WTC11 (cell line): ENCODE data around the gene FAM168B. TPM values are rescaled to one million over a fixed set of nuclear protein-coding genes. Genes with fewer than 3 reads are reported as not detected.

Source experiments
- ATAC-seq: fragments of 200-7000 bp; cut with Tn5 transposase; 2 replicates; pipeline ENCODE4 v1.10.0; 2021; ENCODE audit warnings: mild to moderate bottlenecking, moderate library complexity
- CTCF ChIA-PET: fragments of 300-600 bp; sonication (Branson Sonifier 250); formaldehyde crosslinking; loops from one replicate; lab custom pipeline; 2021; ENCODE audit warnings: antibody characterized with exemption; lab: Charles Lee
- POLR2A ChIA-PET: fragments of 350-600 bp; sonication (Branson Sonifier 250); formaldehyde crosslinking; loops from one replicate; lab custom pipeline; 2021; ENCODE audit warnings: antibody characterized with exemption; lab: Charles Lee
- DNase-seq: peaks from one replicate; pipeline ENCODE4 v3.0.0; 2021; ENCODE audit warnings: low spot score
- H3K27ac Mint-ChIP-seq: 2 replicates; pipeline ENCODE4 v1.8.0; 2021; ENCODE audit warnings: mixed read lengths
- H3K27me3 Mint-ChIP-seq: 2 replicates; pipeline ENCODE4 v1.8.0; 2021; ENCODE audit warnings: low read depth, mild to moderate bottlenecking, moderate library complexity, mixed read lengths
- H3K36me3 Mint-ChIP-seq: 2 replicates; pipeline ENCODE4 v1.8.0; 2021; ENCODE audit warnings: mixed read lengths
- H3K4me1 Mint-ChIP-seq: 2 replicates; pipeline ENCODE4 v1.8.0; 2022; ENCODE audit warnings: mixed read lengths
- H3K4me3 Mint-ChIP-seq: 2 replicates; pipeline ENCODE4 v1.8.0; 2021; ENCODE audit warnings: mild to moderate bottlenecking, moderate library complexity, mixed read lengths
- H3K9me3 Mint-ChIP-seq: 2 replicates; pipeline ENCODE4 v1.8.0; 2021; ENCODE audit warnings: mixed read lengths
- ELF4 ChIP-seq: sonication (generic); formaldehyde crosslinking; IDR thresholded peaks from 2 replicates; pipeline ENCODE4 v1.8.1; 2022; ENCODE audit warnings: low read depth, mild to moderate bottlenecking, moderate library complexity, missing genetic modification reagents
- RORB ChIP-seq: fragments of 250-450 bp; sonication (Bioruptor Pico); IDR thresholded peaks from 2 replicates; pipeline ENCODE4 v1.9.0; 2021; ENCODE audit warnings: mild to moderate bottlenecking
- TEAD4 ChIP-seq: sonication (generic); formaldehyde crosslinking; IDR thresholded peaks from 2 replicates; pipeline ENCODE4 v1.8.0; 2022; ENCODE audit warnings: mild to moderate bottlenecking, missing genetic modification reagents
- ZNF121 ChIP-seq: sonication (generic); formaldehyde crosslinking; IDR thresholded peaks from 2 replicates; pipeline ENCODE4 v1.8.0; 2023; ENCODE audit warnings: missing genetic modification reagents
- ZNF219 ChIP-seq: sonication (generic); formaldehyde crosslinking; IDR thresholded peaks from 2 replicates; pipeline ENCODE4 v1.8.0; 2023; ENCODE audit warnings: missing genetic modification reagents, mild to moderate bottlenecking, borderline replicate concordance
- ZNF671 ChIP-seq: fragments of 250-450 bp; sonication (Bioruptor Pico); IDR thresholded peaks from 2 replicates; pipeline ENCODE4 v1.8.0; 2021; ENCODE audit warnings: mild to moderate bottlenecking
- total RNA-seq: library from RNA; stranded (reverse); gene quantifications from 3 replicates; pipeline ENCODE4 v1.2.3, GENCODE V29; 2021
- TF ChIP-seq, protein P1 (sequence below): sonication (generic); formaldehyde crosslinking; IDR thresholded peaks from 2 replicates; pipeline ENCODE4 v1.8.0; 2022; ENCODE audit warnings: mild to moderate bottlenecking, missing genetic modification reagents
- TF ChIP-seq, protein P2 (sequence below): fragments of 250-450 bp; sonication (Bioruptor Pico); IDR thresholded peaks from 2 replicates; pipeline ENCODE4 v1.8.0; 2021; ENCODE audit warnings: mild to moderate bottlenecking
- TF ChIP-seq, protein P3 (sequence below): sonication (generic); formaldehyde crosslinking; IDR thresholded peaks from 2 replicates; pipeline ENCODE4 v1.8.1; 2023; ENCODE audit warnings: mild to moderate bottlenecking, missing genetic modification reagents
- TF ChIP-seq, protein P4 (sequence below): sonication (generic); formaldehyde crosslinking; IDR thresholded peaks from 2 replicates; pipeline ENCODE4 v1.8.1; 2022; ENCODE audit warnings: mild to moderate bottlenecking, moderate library complexity, missing genetic modification reagents

Gene FAM168B
- total RNA-seq, 1 experiment from 2014 or later = 63.9 TPM

DNA sequence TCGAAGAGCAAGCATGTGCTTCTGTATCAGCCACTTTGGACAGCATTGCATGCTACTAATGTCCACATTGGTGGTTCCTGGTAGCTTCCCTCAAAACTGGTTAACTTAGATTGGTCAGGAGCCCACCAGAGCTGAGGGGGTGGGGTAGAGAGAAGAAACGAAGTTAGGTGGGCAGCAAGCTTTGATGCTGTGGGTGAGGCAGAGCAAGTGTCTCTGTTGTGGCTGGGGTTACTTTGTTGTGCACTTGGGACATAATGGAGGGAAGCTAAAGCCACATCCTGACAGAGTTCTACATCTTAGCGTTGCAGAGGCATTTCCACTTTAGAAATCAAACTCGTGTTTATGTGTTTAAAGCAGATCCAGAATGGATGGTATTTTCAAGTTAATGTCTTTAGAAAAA, 82.7 kb downstream of the FAM168B start (continued):
- TF ChIP-seq, protein P1, sequence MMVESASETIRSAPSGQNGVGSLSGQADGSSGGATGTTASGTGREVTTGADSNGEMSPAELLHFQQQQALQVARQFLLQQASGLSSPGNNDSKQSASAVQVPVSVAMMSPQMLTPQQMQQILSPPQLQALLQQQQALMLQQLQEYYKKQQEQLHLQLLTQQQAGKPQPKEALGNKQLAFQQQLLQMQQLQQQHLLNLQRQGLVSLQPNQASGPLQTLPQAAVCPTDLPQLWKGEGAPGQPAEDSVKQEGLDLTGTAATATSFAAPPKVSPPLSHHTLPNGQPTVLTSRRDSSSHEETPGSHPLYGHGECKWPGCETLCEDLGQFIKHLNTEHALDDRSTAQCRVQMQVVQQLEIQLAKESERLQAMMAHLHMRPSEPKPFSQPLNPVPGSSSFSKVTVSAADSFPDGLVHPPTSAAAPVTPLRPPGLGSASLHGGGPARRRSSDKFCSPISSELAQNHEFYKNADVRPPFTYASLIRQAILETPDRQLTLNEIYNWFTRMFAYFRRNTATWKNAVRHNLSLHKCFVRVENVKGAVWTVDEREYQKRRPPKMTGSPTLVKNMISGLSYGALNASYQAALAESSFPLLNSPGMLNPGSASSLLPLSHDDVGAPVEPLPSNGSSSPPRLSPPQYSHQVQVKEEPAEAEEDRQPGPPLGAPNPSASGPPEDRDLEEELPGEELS = no peak
- TF ChIP-seq ZNF671 (CRISPR knock-in tag) = no peak
- TF ChIP-seq, protein P2, sequence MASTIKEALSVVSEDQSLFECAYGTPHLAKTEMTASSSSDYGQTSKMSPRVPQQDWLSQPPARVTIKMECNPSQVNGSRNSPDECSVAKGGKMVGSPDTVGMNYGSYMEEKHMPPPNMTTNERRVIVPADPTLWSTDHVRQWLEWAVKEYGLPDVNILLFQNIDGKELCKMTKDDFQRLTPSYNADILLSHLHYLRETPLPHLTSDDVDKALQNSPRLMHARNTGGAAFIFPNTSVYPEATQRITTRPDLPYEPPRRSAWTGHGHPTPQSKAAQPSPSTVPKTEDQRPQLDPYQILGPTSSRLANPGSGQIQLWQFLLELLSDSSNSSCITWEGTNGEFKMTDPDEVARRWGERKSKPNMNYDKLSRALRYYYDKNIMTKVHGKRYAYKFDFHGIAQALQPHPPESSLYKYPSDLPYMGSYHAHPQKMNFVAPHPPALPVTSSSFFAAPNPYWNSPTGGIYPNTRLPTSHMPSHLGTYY (CRISPR knock-in tag) = no peak

DNA sequence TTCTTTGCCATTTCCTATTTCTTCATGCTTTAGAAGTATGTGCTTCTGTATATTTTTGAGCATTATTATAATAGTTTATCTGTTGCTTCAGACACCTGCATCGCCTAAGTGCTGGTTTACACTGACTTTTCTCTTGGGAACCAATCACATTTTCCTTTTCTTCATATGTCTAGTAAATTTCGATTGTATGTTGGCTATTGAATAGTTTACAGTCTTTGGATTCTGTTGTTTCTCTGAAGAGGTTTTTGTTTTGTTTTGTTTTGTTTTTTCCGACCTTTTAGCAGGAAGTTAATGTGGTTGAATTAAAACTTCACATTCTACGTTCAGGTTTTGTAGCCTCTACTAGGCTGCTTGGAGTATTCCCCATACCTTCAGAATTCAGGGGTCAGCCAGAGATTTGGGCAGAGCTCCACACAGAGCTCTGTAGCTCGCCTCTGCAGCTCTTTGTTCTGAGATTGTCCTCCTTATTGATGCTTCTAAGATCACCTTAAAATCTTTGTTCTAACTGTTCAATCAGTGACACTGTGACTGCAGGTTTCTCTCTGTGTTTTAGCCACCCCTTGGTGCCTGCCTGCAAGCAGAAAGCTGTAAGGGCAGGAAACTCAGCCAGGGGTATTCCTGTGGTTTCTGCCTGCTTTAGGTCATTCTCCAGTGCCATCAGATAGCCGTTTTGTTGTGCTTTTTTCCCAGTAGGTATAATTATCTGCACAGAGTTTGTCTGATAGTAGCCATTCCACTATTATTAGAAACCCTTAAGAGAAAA, 83.4 kb downstream of the FAM168B start:
- Mint-ChIP-seq H3K9me3 (no peaks in the 10 kb centered on the region), H3K4me1 (peaks cover 16% of the 10 kb centered on the region), H3K27ac (no peak overlapping the region), H3K4me3 (no peak overlapping the region)
- ATAC-seq = no peak
- TF ChIP-seq ELF4 (CRISPR knock-in tag) (no peak), ZNF121 (CRISPR knock-in tag) (no peak), TEAD4 (CRISPR knock-in tag) (no peak)
- TF ChIP-seq, protein P3, sequence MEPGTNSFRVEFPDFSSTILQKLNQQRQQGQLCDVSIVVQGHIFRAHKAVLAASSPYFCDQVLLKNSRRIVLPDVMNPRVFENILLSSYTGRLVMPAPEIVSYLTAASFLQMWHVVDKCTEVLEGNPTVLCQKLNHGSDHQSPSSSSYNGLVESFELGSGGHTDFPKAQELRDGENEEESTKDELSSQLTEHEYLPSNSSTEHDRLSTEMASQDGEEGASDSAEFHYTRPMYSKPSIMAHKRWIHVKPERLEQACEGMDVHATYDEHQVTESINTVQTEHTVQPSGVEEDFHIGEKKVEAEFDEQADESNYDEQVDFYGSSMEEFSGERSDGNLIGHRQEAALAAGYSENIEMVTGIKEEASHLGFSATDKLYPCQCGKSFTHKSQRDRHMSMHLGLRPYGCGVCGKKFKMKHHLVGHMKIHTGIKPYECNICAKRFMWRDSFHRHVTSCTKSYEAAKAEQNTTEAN (CRISPR knock-in tag) = no peak
- TF ChIP-seq, all 79 proteins: peak for 0
- Mint-ChIP-seq H3K27me3 (no peaks in the 10 kb centered on the region), H3K36me3 (no peaks in the 10 kb centered on the region)
- POLR2A ChIA-PET = interaction anchor here (0.6 kb wide), 1 partner anchor 9 kb away, joined by 3 read pairs; no protein-coding TSS in a partner anchor
- CTCF ChIA-PET = no interaction called here
- no peak for DNase-seq

DNA sequence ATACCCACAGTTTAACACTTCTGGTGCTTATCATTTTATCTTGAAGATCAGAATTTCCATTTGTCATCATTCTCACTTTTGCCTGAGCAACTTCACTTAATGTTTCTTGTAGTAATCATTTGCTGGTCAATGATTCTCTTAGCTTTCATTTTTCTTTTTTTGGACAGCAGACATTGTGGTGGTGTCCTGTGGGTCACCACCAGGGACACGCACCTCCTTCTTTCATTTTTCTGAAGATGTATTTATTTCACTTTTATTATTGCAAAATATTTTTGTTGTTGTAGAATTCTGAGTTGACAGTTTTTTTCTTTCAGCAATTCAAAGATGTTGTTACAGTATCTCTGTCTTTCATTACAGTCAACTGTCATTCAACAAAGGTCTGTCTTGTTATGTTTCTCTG, 84.3 kb downstream of the FAM168B start:
- H3K27me3 Mint-ChIP-seq = no peaks in the 10 kb centered on the region
- ChIA-PET POLR2A (no interaction called here), CTCF (no interaction called here)
- no peak for ATAC-seq
- H3K36me3 Mint-ChIP-seq = no peaks in the 10 kb centered on the region
- no peak overlapping the region for H3K4me3 Mint-ChIP-seq
- no peak for DNase-seq
- peaks cover 16% of the 10 kb centered on the region for H3K4me1 Mint-ChIP-seq
- no peak overlapping the region for H3K27ac Mint-ChIP-seq
- H3K9me3 Mint-ChIP-seq = no peaks in the 10 kb centered on the region
- no peak for TF ChIP-seq RORB (CRISPR knock-in tag)

DNA sequence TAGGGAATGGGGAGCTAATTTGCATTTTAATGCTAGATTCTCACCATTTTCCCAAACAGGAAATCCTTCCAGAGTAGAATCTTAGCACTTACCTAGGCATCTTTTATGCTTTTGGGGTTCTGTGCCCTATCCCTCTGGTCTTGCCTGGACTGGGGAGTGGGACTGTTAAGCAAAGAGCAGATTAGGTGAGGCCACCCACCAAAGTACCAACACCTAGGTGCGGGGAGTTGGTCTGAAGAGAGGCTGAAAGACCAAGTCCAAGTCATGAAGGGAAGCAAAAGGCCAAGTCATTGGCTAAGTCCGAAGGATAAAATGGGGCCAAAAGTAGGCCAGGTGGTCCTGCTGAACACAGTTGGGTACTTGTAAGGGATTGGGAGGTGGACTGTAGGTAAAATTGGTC, 86.7 kb downstream of the FAM168B start:
- no peak overlapping the region for H3K27ac Mint-ChIP-seq
- ChIA-PET POLR2A (no interaction called here), CTCF (interaction anchor here (1.2 to 2.8 kb wide), 2 partner anchors 11 to 634 kb away, joined by 3 to 10 read pairs; no protein-coding TSS in a partner anchor)
- no peaks in the 10 kb centered on the region for H3K36me3 Mint-ChIP-seq
- TF ChIP-seq, protein P4, sequence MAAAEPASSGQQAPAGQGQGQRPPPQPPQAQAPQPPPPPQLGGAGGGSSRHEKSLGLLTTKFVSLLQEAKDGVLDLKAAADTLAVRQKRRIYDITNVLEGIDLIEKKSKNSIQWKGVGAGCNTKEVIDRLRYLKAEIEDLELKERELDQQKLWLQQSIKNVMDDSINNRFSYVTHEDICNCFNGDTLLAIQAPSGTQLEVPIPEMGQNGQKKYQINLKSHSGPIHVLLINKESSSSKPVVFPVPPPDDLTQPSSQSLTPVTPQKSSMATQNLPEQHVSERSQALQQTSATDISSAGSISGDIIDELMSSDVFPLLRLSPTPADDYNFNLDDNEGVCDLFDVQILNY (CRISPR knock-in tag) = no peak
- TF ChIP-seq TEAD4 (CRISPR knock-in tag) (no peak), ZNF219 (CRISPR knock-in tag) (no peak)
- H3K4me3 Mint-ChIP-seq = no peak overlapping the region
- no peak for ATAC-seq
- H3K27me3 Mint-ChIP-seq = no peaks in the 10 kb centered on the region
- no peaks in the 10 kb centered on the region for H3K9me3 Mint-ChIP-seq
- peaks cover 12% of the 10 kb centered on the region for H3K4me1 Mint-ChIP-seq
- no peak for DNase-seq
